ENCODE measurements around the gene SEZ6L2. TPM values are rescaled to one million over a fixed set of nuclear protein-coding genes. Genes with fewer than 3 reads are reported as not detected.

Gene SEZ6L2
- total and polyA plus RNA-seq, 2 experiments from 2014 or later = 18.0 to 71.9 TPM

GRCh38 chr16:29905668-29906067 is 6.3 kb upstream of the SEZ6L2 start:
- H4K20me1 ChIP-seq (replicated peaks; ENCODE audit: insufficient read depth) = peaks cover 6% of the 10 kb centered on the region; the same call in 1 of the 2 replicates
- TF ChIP-seq POLR2AphosphoS5 (IDR thresholded peaks at IDR 0.05; ENCODE audit: low read depth) (no peak), CTCF (conservative IDR thresholded peaks at IDR 0.05; ENCODE audit: low read depth in 2 of 2) (no peak)
- H3F3A ChIP-seq (replicated peaks; ENCODE audit: low read depth) = 0 out of 2 replicates have a peak, but pooled peaks cover 2% of the 10 kb centered on the region
- Mint-ChIP-seq H3K27ac (no peak overlapping the region), H3K9me3 (no peaks in the 10 kb centered on the region), H3K27me3 (ENCODE audit: insufficient read depth, low read depth, poor library complexity) (peaks cover 13% of the 10 kb centered on the region), H3K4me3 (no peak overlapping the region), H3K4me1 (peaks cover 18% of the 10 kb centered on the region), H3K36me3 (ENCODE audit: low read depth) (peaks cover 15% of the 10 kb centered on the region)
- peaks cover 14% of the 10 kb centered on the region; the same call in 1 of the 2 replicates for H3K79me2 ChIP-seq (replicated peaks; ENCODE audit: insufficient read depth)
- DNase-seq (ENCODE audit: low spot score) = no peak
- no peaks in the 10 kb centered on the region for H3K36me3 ChIP-seq (ENCODE audit: insufficient read depth)
- no peak overlapping the region for H3K4me3 ChIP-seq
- no peaks in the 10 kb centered on the region for H3K9me2 ChIP-seq (ENCODE audit: insufficient read depth)
- ATAC-seq = no peak
- no peak overlapping the region for H3K27ac ChIP-seq (ENCODE audit: low read depth)
- H2AFZ ChIP-seq = no peak overlapping the region
- peaks cover 8% of the 10 kb centered on the region for H3K4me1 ChIP-seq (ENCODE audit: insufficient read depth)
- no peaks in the 10 kb centered on the region for H3K27me3 ChIP-seq (ENCODE audit: insufficient read depth)
- no peak overlapping the region for H3K4me2 ChIP-seq

GRCh38 chr16:29904947-29905346 is 5.6 kb upstream of the SEZ6L2 start:
- no peak for ATAC-seq
- Mint-ChIP-seq H3K4me3 (no peak overlapping the region), H3K4me1 (peaks cover 18% of the 10 kb centered on the region)
- TF ChIP-seq POLR2AphosphoS5 (IDR thresholded peaks at IDR 0.05; ENCODE audit: low read depth) (no peak), ZNF462 (CRISPR knock-in tag; IDR thresholded peaks at IDR 0.05) (no peak), EZH2phosphoT487 (IDR thresholded peaks at IDR 0.05; ENCODE audit: unreplicated experiment) (no peak), ZNF331 (CRISPR knock-in tag; IDR thresholded peaks at IDR 0.05; ENCODE audit: low read depth) (no peak), CTCF (conservative IDR thresholded peaks at IDR 0.05; ENCODE audit: low read depth in 2 of 2) (no peak), EZH2 (IDR thresholded peaks at IDR 0.05; ENCODE audit: low read depth, unreplicated experiment) (no peak), CREB1 (CRISPR knock-in tag; IDR thresholded peaks at IDR 0.05; ENCODE audit: low read depth) (no peak)

More at GRCh38 chr16:29904947-29905346, 5.6 kb upstream of the SEZ6L2 start:
- H3K27me3 Mint-ChIP-seq (ENCODE audit: insufficient read depth, low read depth, poor library complexity) = peaks cover 16% of the 10 kb centered on the region
- H3K9me3 Mint-ChIP-seq = no peaks in the 10 kb centered on the region
- DNase-seq (ENCODE audit: low spot score) = no peak
- no peaks in the 10 kb centered on the region for H3K27me3 ChIP-seq (ENCODE audit: insufficient read depth)
- peaks cover 14% of the 10 kb centered on the region; the same call in 1 of the 2 replicates for H3K79me2 ChIP-seq (replicated peaks; ENCODE audit: insufficient read depth)
- H3K36me3 Mint-ChIP-seq (ENCODE audit: low read depth) = peaks cover 15% of the 10 kb centered on the region
- H4K20me1 ChIP-seq (replicated peaks; ENCODE audit: insufficient read depth) = peaks cover 6% of the 10 kb centered on the region; the same call in 1 of the 2 replicates
- H3K36me3 ChIP-seq (ENCODE audit: insufficient read depth) = no peaks in the 10 kb centered on the region
- H3F3A ChIP-seq (replicated peaks; ENCODE audit: low read depth) = 0 out of 2 replicates have a peak, but pooled peaks cover 3% of the 10 kb centered on the region
- no peak overlapping the region for H3K4me2 ChIP-seq
- H3K4me1 ChIP-seq (ENCODE audit: insufficient read depth) = peaks cover 8% of the 10 kb centered on the region
- no peak overlapping the region for H3K27ac Mint-ChIP-seq
- no peak overlapping the region for H2AFZ ChIP-seq
- H3K27ac ChIP-seq (ENCODE audit: low read depth) = no peak overlapping the region
- H3K4me3 ChIP-seq = no peak overlapping the region
- H3K9me2 ChIP-seq (ENCODE audit: insufficient read depth) = no peaks in the 10 kb centered on the region

Data from GM23338 (cell line).